Measurements from ENCODE around the gene C10orf90. TPM values are rescaled to one million over a fixed set of nuclear protein-coding genes. Genes with fewer than 3 reads are reported as not detected.

Gene C10orf90
- total RNA-seq, 3 donors from 2014 or later = 0.16 to 30.4 (median 3.9) TPM

GRCh38 chr10:126452245-126452644 is 218.2 kb downstream of the C10orf90 start:
- Histone ChIP-seq H3K27ac (no peak overlapping the region), H3K9me3 (no peaks in the 10 kb centered on the region), H3K27me3 (no peaks in the 10 kb centered on the region), H3K4me1 (no peaks in the 10 kb centered on the region), H3K36me3 (no peaks in the 10 kb centered on the region), H3K4me3 (no peak overlapping the region)
- TF ChIP-seq POLR2AphosphoS5 (IDR thresholded peaks at IDR 0.05) (no peak), POLR2A (IDR thresholded peaks at IDR 0.05) (no peak), CTCF (IDR thresholded peaks at IDR 0.05) (no peak)
- intact Hi-C loops (cut with DNase I; ENCODE audit: low total_unique reads) = loop anchor here (5.0 kb wide), 1 partner anchor 1700 kb away; no protein-coding TSS in a partner anchor
- no peak for DNase-seq (ENCODE audit: low spot score in 2 of 2)

DNA sequence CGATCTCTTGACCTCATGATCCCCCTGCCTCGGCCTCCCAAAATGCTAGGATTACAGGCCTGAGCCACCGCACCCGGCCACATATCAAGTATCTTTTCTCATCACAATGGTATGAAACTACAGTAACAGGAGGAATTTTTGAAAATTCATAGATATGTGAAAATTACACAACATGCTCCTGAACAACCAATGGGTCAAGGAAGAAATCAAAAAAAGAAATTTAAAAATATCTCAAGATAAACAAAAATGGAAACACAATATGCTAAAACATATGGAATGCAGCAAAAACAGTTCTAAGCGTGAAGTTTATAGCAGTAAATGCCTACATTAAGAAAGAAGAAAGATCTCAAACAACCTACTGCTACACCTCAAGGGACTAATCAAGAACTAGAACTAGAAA is 222.4 kb downstream of the C10orf90 start:
- no peak overlapping the region for H3K4me3 ChIP-seq
- H3K36me3 ChIP-seq = no peaks in the 10 kb centered on the region
- no peaks in the 10 kb centered on the region for H3K4me1 ChIP-seq
- no peak for TF ChIP-seq POLR2A (IDR thresholded peaks at IDR 0.05)
- intact Hi-C loops (cut with DNase I; ENCODE audit: low total_unique reads) = no loop called here
- H3K27me3 ChIP-seq = no peaks in the 10 kb centered on the region
- no peak for DNase-seq (ENCODE audit: low spot score in 2 of 2)
- no peak overlapping the region for H3K27ac ChIP-seq
- H3K9me3 ChIP-seq = no peaks in the 10 kb centered on the region

DNA sequence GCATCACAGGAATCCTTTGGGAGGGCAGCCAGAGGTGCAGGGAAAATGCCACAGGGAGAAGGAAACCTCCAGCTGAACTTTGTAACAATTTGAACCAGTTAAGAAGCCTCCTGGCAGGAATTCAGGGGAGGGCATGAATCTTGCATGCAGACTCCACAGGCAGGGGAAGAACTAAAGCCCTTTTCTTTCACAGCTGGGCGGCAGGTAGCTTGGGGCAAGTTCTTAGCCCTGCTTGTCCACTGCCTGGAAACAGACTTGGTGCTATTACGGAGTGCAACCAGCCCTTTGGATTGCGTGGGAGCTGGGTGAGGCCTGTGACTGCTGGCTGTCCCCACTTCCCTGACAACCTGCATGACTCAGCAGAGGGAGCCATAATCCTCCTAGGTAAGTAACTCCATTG is 230.6 kb downstream of the C10orf90 start:
- Histone ChIP-seq H3K27ac (no peak overlapping the region), H3K27me3 (no peaks in the 10 kb centered on the region), H3K4me3 (no peak overlapping the region), H3K4me1 (no peaks in the 10 kb centered on the region), H3K9me3 (peaks cover 8 to 15% of the 10 kb centered on the region in 2 donors), H3K36me3 (no peaks in the 10 kb centered on the region)
- TF ChIP-seq POLR2AphosphoS5 (IDR thresholded peaks at IDR 0.05) (no peak), POLR2A (IDR thresholded peaks at IDR 0.05) (no peak), CTCF (IDR thresholded peaks at IDR 0.05) (no peak)
- intact Hi-C loops (cut with DNase I; ENCODE audit: low total_unique reads) = no loop called here
- DNase-seq (ENCODE audit: low spot score in 2 of 2) = no peak

DNA sequence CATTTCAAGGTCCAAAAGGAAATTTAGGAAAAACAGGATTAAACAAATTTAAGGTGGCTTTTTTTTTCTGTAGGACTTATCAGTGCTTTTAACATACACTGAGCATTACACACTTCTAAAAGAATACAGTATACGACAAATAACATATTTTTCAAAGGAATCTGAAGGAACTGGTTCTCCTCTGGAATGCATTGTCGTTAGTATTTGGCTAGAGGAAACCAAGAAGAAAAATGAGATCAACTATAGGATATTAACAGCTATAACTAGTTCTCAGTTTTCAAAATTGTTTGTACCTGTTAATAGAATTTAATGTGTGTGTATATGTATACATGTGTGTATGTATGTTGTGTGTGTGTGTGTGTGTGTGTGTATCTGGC is 232.1 kb downstream of the C10orf90 start:
- no peaks in the 10 kb centered on the region for H3K4me1 ChIP-seq
- H3K27ac ChIP-seq = no peak overlapping the region
- no peak for TF ChIP-seq CTCF (IDR thresholded peaks at IDR 0.05)
- no peak for TF ChIP-seq POLR2AphosphoS5 (IDR thresholded peaks at IDR 0.05)
- TF ChIP-seq POLR2A (IDR thresholded peaks at IDR 0.05) = no peak
- intact Hi-C loops (cut with DNase I; ENCODE audit: low total_unique reads) = no loop called here
- no peak for DNase-seq (ENCODE audit: low spot score in 2 of 2)
- H3K27me3 ChIP-seq = no peaks in the 10 kb centered on the region
- H3K9me3 ChIP-seq = peaks cover 8 to 15% of the 10 kb centered on the region in 2 donors
- no peaks in the 10 kb centered on the region for H3K36me3 ChIP-seq
- no peak overlapping the region for H3K4me3 ChIP-seq

DNA sequence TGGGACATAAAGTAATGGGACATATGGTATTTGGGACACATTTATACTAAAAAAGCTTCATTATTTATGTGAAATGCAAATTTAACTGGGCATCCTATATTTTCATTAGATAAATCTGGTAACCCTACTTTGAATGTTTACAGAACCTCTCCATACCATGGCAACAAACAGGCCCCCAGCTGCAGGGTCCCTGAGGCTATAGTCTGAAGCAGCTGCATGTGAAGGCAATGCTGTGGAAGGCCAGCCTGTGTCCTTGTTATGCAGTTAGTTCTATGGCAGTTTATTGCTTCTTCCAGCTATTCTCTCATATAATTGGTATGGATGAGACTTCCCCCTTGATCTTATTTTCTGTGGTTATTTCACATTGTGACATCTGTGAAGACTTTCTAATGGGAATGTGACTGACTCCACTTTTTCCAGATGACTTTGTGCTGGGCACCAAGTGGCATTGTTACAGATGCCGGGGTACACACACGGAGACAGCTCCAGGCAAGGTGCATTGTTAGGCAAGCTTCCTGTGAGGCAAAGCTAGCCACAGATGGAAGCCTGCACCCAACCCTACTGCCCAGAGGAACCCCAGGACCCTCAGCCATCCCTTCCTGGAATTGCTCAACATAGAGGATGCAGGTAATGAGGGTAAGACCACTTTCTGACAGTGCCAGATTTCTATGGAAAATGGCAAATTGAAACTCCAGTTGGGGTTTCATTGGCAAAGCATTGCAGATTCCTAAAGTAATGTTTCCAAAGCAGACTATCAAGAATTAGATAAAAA is 232.7 kb downstream of the C10orf90 start:
- DNase-seq (ENCODE audit: low spot score in 2 of 2) = no peak
- Histone ChIP-seq H3K4me1 (no peaks in the 10 kb centered on the region), H3K4me3 (no peak overlapping the region), H3K9me3 (peaks cover 8 to 15% of the 10 kb centered on the region in 2 donors), H3K36me3 (no peaks in the 10 kb centered on the region), H3K27me3 (no peaks in the 10 kb centered on the region), H3K27ac (no peak overlapping the region)
- no peak for TF ChIP-seq POLR2A (IDR thresholded peaks at IDR 0.05)
- TF ChIP-seq POLR2AphosphoS5 (IDR thresholded peaks at IDR 0.05) = no peak
- TF ChIP-seq CTCF (IDR thresholded peaks at IDR 0.05) = no peak
- intact Hi-C loops (cut with DNase I; ENCODE audit: low total_unique reads) = no loop called here

Data from breast epithelium (tissue), 4 donors.